ENCODE results near the gene SMG6. TPM values are rescaled to one million over a fixed set of nuclear protein-coding genes. Genes with fewer than 3 reads are reported as not detected.

SMG6 gene
- total and polyA plus RNA-seq, 2 of the 8 experiments (the other 6 are each of a cell fraction or from before 2014, with no cell fraction given) = 18.5 to 25.2 TPM

GRCh38 chr17:2263183-2264066, 40.2 kb downstream of the SMG6 start:
- Histone ChIP-seq H3K4me3 (ENCODE audit: extremely low read depth in 1 of 4, insufficient read depth in 2 of 4, low read depth in 3 of 4, low read length in 4 of 4) (no peak overlapping the region), H3K4me2 (ENCODE audit: insufficient read depth in 1 of 2, low read depth in 2 of 2, low read length in 2 of 2) (no peak overlapping the region), H4K91ac (replicated peaks; ENCODE audit: insufficient read length, low read length) (no peak overlapping the region), H2BK20ac (ENCODE audit: low read length) (no peak overlapping the region), H2AFZ (ENCODE audit: low read length) (no peak overlapping the region), H3K27ac (ENCODE audit: low read depth, low read length) (no peak overlapping the region), H4K20me1 (replicated peaks in 1 of 2; ENCODE audit: control insufficient read depth in 1 of 2, insufficient read depth in 2 of 2, low read length in 2 of 2) (peaks cover 1 to 4% of the 10 kb centered on the region in 2 experiments), H3K4me1 (replicated peaks in 1 of 4; ENCODE audit: control insufficient read depth in 3 of 4, insufficient read depth in 4 of 4, low read length in 3 of 4) (no peaks in the 10 kb centered on the region), H4K8ac (ENCODE audit: extremely low read depth, insufficient read depth, low read length) (no peak overlapping the region), H2BK120ac (replicated peaks; ENCODE audit: low read depth, low read length) (no peak overlapping the region), H3K79me1 (ENCODE audit: low read depth, low read length) (no peaks in the 10 kb centered on the region), H3K4ac (replicated peaks; ENCODE audit: insufficient read length, low read depth, low read length) (no peak overlapping the region), H3K9ac (replicated peaks in 1 of 4; ENCODE audit: extremely low read depth in 1 of 4, low read depth in 3 of 4, low read length in 3 of 4) (no peak overlapping the region), H4K5ac (ENCODE audit: insufficient read length, low read depth, low read length) (no peak overlapping the region), H3K18ac (ENCODE audit: extremely low read depth, low read length) (no peak overlapping the region), H2AK5ac (ENCODE audit: low read depth, low read length) (no peak overlapping the region), H3K14ac (ENCODE audit: insufficient read length) (no peak overlapping the region), H3K79me2 (ENCODE audit: control insufficient read depth in 1 of 2, insufficient read depth in 2 of 2, low read length in 2 of 2) (no peaks in the 10 kb centered on the region), H3K27me3 (replicated peaks in 1 of 4; ENCODE audit: control insufficient read depth in 3 of 4, extremely low read depth in 1 of 4, insufficient read depth in 3 of 4, low read length in 3 of 4) (no peaks in the 10 kb centered on the region), H2BK15ac (ENCODE audit: low read length) (no peak overlapping the region), H3K36me3 (ENCODE audit: control insufficient read depth in 2 of 4, insufficient read depth in 4 of 4, low read length in 3 of 4) (no peaks in the 10 kb centered on the region), H2BK12ac (ENCODE audit: low read depth, low read length) (no peak overlapping the region), H3K23ac (ENCODE audit: insufficient read length) (no peak overlapping the region), H2BK5ac (ENCODE audit: low read depth, low read length) (no peak overlapping the region), H3K9me3 (ENCODE audit: insufficient read depth in 2 of 2, low read depth in 1 of 2, low read length in 1 of 2) (no peaks in the 10 kb centered on the region), H3K23me2 (ENCODE audit: low read depth, low read length) (no peaks in the 10 kb centered on the region), H3K56ac (replicated peaks; ENCODE audit: insufficient read length, low read depth, low read length) (no peak overlapping the region)
- POLR2A ChIA-PET (ENCODE audit: partially characterized antibody) = interaction anchor here (1.1 to 2.1 kb wide), 3 partner anchors 10 to 58 kb away, joined by 4 to 6 read pairs (median 4); no protein-coding TSS in a partner anchor
- TF ChIP-seq TAF1 (IDR thresholded peaks at IDR 0.05; ENCODE audit: low read depth, low read length) (no peak), SUZ12 (IDR thresholded peaks at IDR 0.05; ENCODE audit: low read length) (no peak), CBX8 (IDR thresholded peaks at IDR 0.05; ENCODE audit: borderline replicate concordance, low read depth, low read length) (no peak), SP2 (IDR thresholded peaks at IDR 0.05; ENCODE audit: low read length) (no peak), PHF8 (conservative IDR thresholded peaks at IDR 0.05; ENCODE audit: low read depth, low read length) (no peak), POLR2A (IDR thresholded peaks at IDR 0.05; ENCODE audit: control extremely low read depth in 1 of 2, low read depth in 2 of 2, low read length in 2 of 2) (no peak), TEAD4 (IDR thresholded peaks at IDR 0.05; ENCODE audit: low read depth, low read length) (no peak), KDM1A (IDR thresholded peaks at IDR 0.05; ENCODE audit: borderline replicate concordance, low read length) (no peak), SIN3A (conservative IDR thresholded peaks at IDR 0.05 in 1 of 2, IDR thresholded peaks at IDR 0.05 in 1 of 2; ENCODE audit: low read depth in 1 of 2, low read length in 2 of 2) (no peak), RFX5 (IDR thresholded peaks at IDR 0.05; ENCODE audit: borderline replicate concordance, low read depth, low read length) (no peak)
- TF ChIP-seq, protein P1, sequence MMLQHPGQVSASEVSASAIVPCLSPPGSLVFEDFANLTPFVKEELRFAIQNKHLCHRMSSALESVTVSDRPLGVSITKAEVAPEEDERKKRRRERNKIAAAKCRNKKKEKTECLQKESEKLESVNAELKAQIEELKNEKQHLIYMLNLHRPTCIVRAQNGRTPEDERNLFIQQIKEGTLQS (IDR thresholded peaks at IDR 0.05; ENCODE audit: insufficient read depth, low read depth, low read length) = no peak
- CTCF ChIA-PET (ENCODE audit: partially characterized antibody) = interaction anchor here (1.0 to 2.3 kb wide), 5 partner anchors 11 to 208 kb away, joined by 3 to 8 read pairs (median 4); partner anchors contain the start of gene HIC1
- WGBS, 2 experiments (ENCODE audit: extremely low coverage in 1 of 2, insufficient coverage in 1 of 2, insufficient read length in 1 of 2, insufficient replicate concordance in 2 of 2, low coverage in 1 of 2, low lambda C conversion rate in 2 of 2, missing lambda C conversion rate in 1 of 2) = 95% methylated on average over 8 of the region's 8 CpGs; no CpG with 5 or more reads in 1 of the 2 experiments
- no peak for FAIRE-seq
- no peak for DNase-seq (ENCODE audit: low read depth in 1 of 2, low spot score in 2 of 2)
